ENCODE measurements around the gene SLC25A18. TPM values are rescaled to one million over a fixed set of nuclear protein-coding genes. Genes with fewer than 3 reads are reported as not detected.

SLC25A18 gene
- under 0.01 TPM in 1 of 2 replicates, not detected in the other for total RNA-seq (2012; rRNA removed)
- polyA plus RNA-seq (2012; rRNA removed), result 0.05 TPM in 1 of 2 replicates, not detected in the other
- 0.03 TPM in 1 of 2 replicates, not detected in the other for polyA plus RNA-seq (2012; cell fraction: cytosol; rRNA removed)
- 0.07 and 0.14 TPM in 2 replicates for polyA plus RNA-seq (2012; cell fraction: nucleus; rRNA removed; ENCODE audit: low replicate concordance)
- Bru-seq, nascent RNA, result percentile 4 among the genes with signal in this experiment
- percentile 6 among the genes with signal in this experiment for BruChase-seq, experiment 1, labeled RNA remaining after a 6-hour chase
- percentile 10 among the genes with signal in this experiment for BruChase-seq, experiment 2, labeled RNA remaining after a 2-hour chase
- long read RNA-seq, partial matches to known transcripts, result 0 of 1 reads
- long read RNA-seq, other reads (novel, unspliced or antisense), result 1 of 1 reads

- Histone ChIP-seq H3K14ac (replicated peaks; ENCODE audit: low read depth, low read length) (no peak within 1 kb of the TSS), H2AFZ (replicated peaks; ENCODE audit: low read length, poor library complexity) (peak within 1 kb of the TSS; percentile 51), H2BK120ac (ENCODE audit: low read depth, low read length) (no peak within 1 kb of the TSS), H3K79me1 (ENCODE audit: low read depth in 1 of 2, low read length in 2 of 2) (no peaks in the 10 kb centered on the region), H2AK9ac (replicated peaks; ENCODE audit: low read depth, low read length, poor library complexity) (no peak within 1 kb of the TSS), H4K91ac (ENCODE audit: insufficient read depth, low read depth, low read length) (no peak within 1 kb of the TSS), H3K18ac (ENCODE audit: low read depth, low read length) (no peak within 1 kb of the TSS), H3K56ac (ENCODE audit: extremely low read depth, insufficient read depth, low read length) (no peak within 1 kb of the TSS), H3K4me1 (ENCODE audit: control insufficient read depth, insufficient read depth, low read length) (no peaks in the 10 kb centered on the region), H2BK20ac (ENCODE audit: low read depth, low read length) (no peak within 1 kb of the TSS), H4K5ac (ENCODE audit: low read depth, low read length) (no peak within 1 kb of the TSS), H3K9me1 (ENCODE audit: insufficient read depth, low read length) (no peaks in the 10 kb centered on the region), H4K8ac (ENCODE audit: low read depth in 2 of 2, low read length in 2 of 2) (no peak within 1 kb of the TSS), H3K4me3 (ENCODE audit: insufficient read depth, low read depth, low read length) (no peak within 1 kb of the TSS), H4K20me1 (ENCODE audit: insufficient read depth, low read length) (no peaks in the 10 kb centered on the region), H2BK15ac (ENCODE audit: low read depth, low read length) (no peak within 1 kb of the TSS), H3K27ac (ENCODE audit: insufficient read depth, low read length) (no peak within 1 kb of the TSS), H2BK5ac (ENCODE audit: low read depth, low read length, poor library complexity, severe bottlenecking) (no peak within 1 kb of the TSS), H2AK5ac (ENCODE audit: low read depth, low read length) (no peak within 1 kb of the TSS), H3K4me2 (ENCODE audit: low read depth, low read length) (no peak within 1 kb of the TSS), H3K23ac (ENCODE audit: low read depth, low read length) (no peak within 1 kb of the TSS), H3K9ac (ENCODE audit: low read depth, low read length) (no peak within 1 kb of the TSS), H3K9me3 (ENCODE audit: control insufficient read depth, insufficient read depth, low read length) (no peaks in the 10 kb centered on the region), H3K36me3 (ENCODE audit: control insufficient read depth, insufficient read depth, low read length) (no peaks in the 10 kb centered on the region), H3K4ac (ENCODE audit: low read depth, low read length) (no peak within 1 kb of the TSS), H3K27me3 (ENCODE audit: control insufficient read depth, insufficient read depth, low read length) (peaks cover 5% of the 10 kb centered on the region)
- in situ Hi-C loops (cut with MboI; ENCODE audit: low sequenced_read_pairs), result loop anchor here (10.0 to 25.0 kb wide), 2 partner anchors 162 to 499 kb away; no protein-coding TSS in a partner anchor
- POLR2A ChIA-PET (ENCODE audit: unreplicated experiment), result no interaction called here
- CTCF ChIA-PET, result no interaction called here
- BruUV-seq (replicated peaks), result no TSS peak
- dilution Hi-C loops (cut with HindIII; ENCODE audit: low sequenced_read_pairs, unreplicated experiment), result no loop called here
- intact Hi-C loops (cut with micrococcal nuclease), result loop anchor here (2.0 to 10.0 kb wide), 2 partner anchors 58 to 76 kb away; partner anchors contain the start of gene BCL2L13
- no peak for DNase-seq
- 49% methylated on average over 3 of the region's 17 CpGs; no CpG with 5 or more reads in 1 of the 2 experiments for WGBS, 2 experiments (ENCODE audit: extremely low coverage in 2 of 2, insufficient read length in 1 of 2)
- ATAC-seq (ENCODE audit: low read depth), result no peak
- TF ChIP-seq USF2 (IDR thresholded peaks at IDR 0.05; ENCODE audit: low read depth, low read length), result no peak
- TF ChIP-seq POLR2A (IDR thresholded peaks at IDR 0.05; ENCODE audit: low read depth, low read length), result no peak
- no peak for TF ChIP-seq CEBPB (IDR thresholded peaks at IDR 0.05; ENCODE audit: low read depth, low read length)
- no peak for TF ChIP-seq BHLHE40 (IDR thresholded peaks at IDR 0.05; ENCODE audit: low read depth, low read length)
- no peak for TF ChIP-seq CTCF (conservative IDR thresholded peaks at IDR 0.05; ENCODE audit: low read depth, low read length)
- TF ChIP-seq RAD21 (IDR thresholded peaks at IDR 0.05; ENCODE audit: low read length), result no peak
- TF ChIP-seq MAFK (IDR thresholded peaks at IDR 0.05; ENCODE audit: low read depth, low read length), result no peak
- TF ChIP-seq NFE2L2 (IDR thresholded peaks at IDR 0.05; ENCODE audit: low read depth, low read length), result no peak
- TF ChIP-seq MXI1 (IDR thresholded peaks at IDR 0.05; ENCODE audit: borderline replicate concordance, low read depth, low read length), result no peak
- TF ChIP-seq FOS (IDR thresholded peaks at IDR 0.05; ENCODE audit: low read depth, low read length), result no peak
- TF ChIP-seq RFX5 (IDR thresholded peaks at IDR 0.05; ENCODE audit: low read depth, low read length), result no peak
- no peak for TF ChIP-seq SMC3 (IDR thresholded peaks at IDR 0.05; ENCODE audit: low read depth, low read length)
These were observed at the start of gene SLC25A18 for GRCh38 chr22:17562906-17563870. SLC25A18 (plus strand) TSS chr22:17563498; CDS start chr22:17579945, 16,447 bp downstream.

Data from IMR-90 (cell line).